ENCODE measurements around the gene CSRP1. TPM values are rescaled to one million over a fixed set of nuclear protein-coding genes. Genes with fewer than 3 reads are reported as not detected.
A peak's percentile ranks its signal among the peaks of the same experiment; 100 is the strongest.

CSRP1 gene
- total and polyA plus RNA-seq, 2 of the 13 experiments (the other 11 are each of a cell fraction or from before 2014, with no cell fraction given) = 17.7 to 68.9 TPM

- 89% methylated on average over 9 of the region's 9 CpGs for WGBS (ENCODE audit: low lambda C conversion rate)
- BruUV-seq (replicated peaks) = no TSS peak
- no peak overlapping the region for H3K4me3 ChIP-seq (replicated peaks in 1 of 3; ENCODE audit: insufficient read depth in 1 of 3, low read depth in 2 of 3, low read length in 3 of 3)
- H3K27ac ChIP-seq (ENCODE audit: extremely low read length, insufficient read depth, low read length) = no peak overlapping the region
- H3K4me2 ChIP-seq (ENCODE audit: low read depth, low read length) = peak overlapping the region; percentile 87; the same call in 1 of the 2 replicates
- no peaks in the 10 kb centered on the region for H3K36me3 ChIP-seq (replicated peaks in 1 of 2; ENCODE audit: control insufficient read depth in 1 of 2, insufficient read depth in 2 of 2, low read length in 2 of 2)
- no peak overlapping the region for H2AFZ ChIP-seq (ENCODE audit: low read length)
- FAIRE-seq (no peak), ATAC-seq (no peak), DNase-seq (ENCODE audit: low spot score) (no peak)
- H3K79me2 ChIP-seq (ENCODE audit: insufficient read depth, low read length) = no peaks in the 10 kb centered on the region
- no peaks in the 10 kb centered on the region for H3K9me3 ChIP-seq (ENCODE audit: low read length)
- in situ Hi-C loops (cut with HindIII; ENCODE audit: extremely low pct_ligation_motif_present, low pct_unique_long_range_greater_than_20kb) (no loop called here), intact Hi-C loops (cut with micrococcal nuclease; ENCODE audit: unreplicated experiment) (no loop called here)
- no peaks in the 10 kb centered on the region for H4K20me1 ChIP-seq (ENCODE audit: insufficient read depth, low read length)
- CTCF ChIA-PET (ENCODE audit: low intra/inter-chr PET ratio, low total read pairs) = no interaction called here
- H3K4me1 ChIP-seq (ENCODE audit: insufficient read depth, low read length) = peaks cover 74% of the 10 kb centered on the region
- H3K27me3 ChIP-seq (ENCODE audit: control insufficient read depth in 1 of 2, insufficient read depth in 2 of 2, low read length in 2 of 2) = no peaks in the 10 kb centered on the region; a peak in 1 of 5 replicates
- no peak for TF ChIP-seq ZNF510 (CRISPR knock-in tag; IDR thresholded peaks at IDR 0.05; ENCODE audit: low read depth)
- no peak for TF ChIP-seq RCOR2 (CRISPR knock-in tag; IDR thresholded peaks at IDR 0.05)
- no peak for TF ChIP-seq KDM1A (CRISPR knock-in tag; IDR thresholded peaks at IDR 0.05)
- TF ChIP-seq ZBTB37 (CRISPR knock-in tag; IDR thresholded peaks at IDR 0.05) = no peak
- no peak for TF ChIP-seq CCDC6 (CRISPR knock-in tag; IDR thresholded peaks at IDR 0.05)
- TF ChIP-seq SP5 (CRISPR knock-in tag; IDR thresholded peaks at IDR 0.05; ENCODE audit: borderline replicate concordance, low read depth) = no peak
- TF ChIP-seq GTF2F1 (IDR thresholded peaks at IDR 0.05; ENCODE audit: low read length) = no peak
- TF ChIP-seq FLYWCH1 (CRISPR knock-in tag; IDR thresholded peaks at IDR 0.05) = no peak
- TF ChIP-seq PHF21A (CRISPR knock-in tag; IDR thresholded peaks at IDR 0.05) = no peak
- POLR2A ChIA-PET = interaction anchor here (1.8 to 3.2 kb wide), 2 partner anchors 9 to 25 kb away, joined by 5 to 11 read pairs; no protein-coding TSS in a partner anchor
- H3K9ac ChIP-seq (ENCODE audit: insufficient read depth, low read depth, low read length) = no peak overlapping the region
These were observed 2.0 kb downstream of the CSRP1 start for GRCh38 chr1:201504799-201505502.
